IgD-negative memory B cell (primary cell): ENCODE measurements around the gene HSD17B1. TPM values are rescaled to one million over a fixed set of nuclear protein-coding genes. Genes with fewer than 3 reads are reported as not detected.

Experiments used
- H3K27ac Mint-ChIP-seq, 3 donors: one replicate each; pipeline ENCODE4 v1.8.0; 2020 to 2022; ENCODE audit warnings: mild to moderate bottlenecking in 3 of 3, mixed read lengths in 3 of 3, moderate library complexity in 1 of 3
- H3K27me3 Mint-ChIP-seq: one replicate; pipeline ENCODE4 v1.8.0; 2021; ENCODE audit warnings: mixed read lengths
- H3K36me3 Mint-ChIP-seq: one replicate; pipeline ENCODE4 v1.8.0; 2020; ENCODE audit warnings: mild to moderate bottlenecking, mixed read lengths
- H3K4me1 Mint-ChIP-seq, 3 donors: one replicate each; pipeline ENCODE4 v1.8.0; 2020 to 2022; ENCODE audit warnings: mixed read lengths in 3 of 3, mild to moderate bottlenecking in 1 of 3
- H3K4me3 Mint-ChIP-seq, 4 donors: one replicate each; pipeline ENCODE4 v1.8.0; 2020 to 2022; ENCODE audit warnings: mild to moderate bottlenecking in 4 of 4, mixed read lengths in 4 of 4, moderate library complexity in 3 of 4
- H3K9me3 Mint-ChIP-seq, 3 donors: one replicate each; pipeline ENCODE4 v1.8.0; 2020 to 2021; ENCODE audit warnings: mixed read lengths in 3 of 3, mild to moderate bottlenecking in 1 of 3
- polyA plus RNA-seq: library from polyadenylated mRNA; unstranded; fragments of 300-500 nt; fragmentation: Illumina TruSeq; gene quantifications from one replicate; pipeline ENCODE4 v1.2.3, GENCODE V29; 2021

The HSD17B1 gene
- polyA plus RNA-seq, 1 donor from 2014 or later = 0.39 TPM

DNA sequence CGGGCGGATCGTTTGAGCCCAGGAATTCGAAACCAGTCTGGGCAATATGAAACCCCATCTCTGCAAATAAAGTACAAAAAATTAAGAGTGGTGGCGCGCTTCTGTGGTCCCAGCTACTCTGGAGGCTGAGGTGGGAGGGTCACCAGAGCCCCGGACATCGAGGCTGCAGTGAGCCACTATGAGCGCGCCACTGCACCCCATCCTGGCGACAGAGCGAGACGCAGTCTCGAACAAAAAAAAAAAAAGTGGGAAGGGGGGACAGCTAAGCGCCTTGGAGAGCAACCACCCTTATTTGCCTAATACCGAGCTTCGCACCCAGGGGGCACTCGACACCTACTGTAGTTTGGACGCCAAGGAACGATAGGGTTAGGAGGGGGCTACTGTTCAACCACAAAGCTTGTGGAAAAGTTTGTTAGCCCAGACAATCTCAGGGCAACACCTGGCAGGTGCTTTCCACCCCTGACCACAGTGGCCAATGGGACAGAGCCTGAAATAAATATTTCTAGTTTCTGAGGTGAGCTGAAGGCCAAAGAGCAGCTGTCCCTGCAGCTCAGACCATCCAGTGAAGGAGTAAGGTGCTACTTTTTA is 25.7 kb downstream of the HSD17B1 start:
- Mint-ChIP-seq H3K27ac (peak overlapping the region; percentile 31 to 96 (median 88)), H3K36me3 (peaks cover 3% of the 10 kb centered on the region), H3K9me3 (no peaks in the 10 kb centered on the region), H3K4me3 (peak overlapping the region; percentile 88 to 98 (median 96)), H3K27me3 (no peaks in the 10 kb centered on the region), H3K4me1 (peaks cover 18 to 32% (median 28%) of the 10 kb centered on the region in 3 donors)

GRCh38 chr17:42579794-42580551 is 27.2 kb downstream of the HSD17B1 start:
- H3K27me3 Mint-ChIP-seq = no peaks in the 10 kb centered on the region
- no peaks in the 10 kb centered on the region for H3K9me3 Mint-ChIP-seq
- H3K36me3 Mint-ChIP-seq = peaks cover 3% of the 10 kb centered on the region
- peak overlapping the region in 3 of 4 donors; percentile 35 to 68 (median 46) for H3K4me3 Mint-ChIP-seq
- H3K4me1 Mint-ChIP-seq = peaks cover 21 to 34% (median 28%) of the 10 kb centered on the region in 3 donors
- H3K27ac Mint-ChIP-seq = peak overlapping the region in 2 of 3 donors; percentile 16 to 78

- Mint-ChIP-seq H3K27me3 (no peaks in the 10 kb centered on the region), H3K27ac (no peak overlapping the region), H3K36me3 (peaks cover 3% of the 10 kb centered on the region), H3K4me3 (no peak overlapping the region), H3K9me3 (no peaks in the 10 kb centered on the region), H3K4me1 (peaks cover 20 to 35% (median 27%) of the 10 kb centered on the region in 3 donors)
These were observed 29.1 kb downstream of the HSD17B1 start for GRCh38 chr17:42581744-42582270.

DNA sequence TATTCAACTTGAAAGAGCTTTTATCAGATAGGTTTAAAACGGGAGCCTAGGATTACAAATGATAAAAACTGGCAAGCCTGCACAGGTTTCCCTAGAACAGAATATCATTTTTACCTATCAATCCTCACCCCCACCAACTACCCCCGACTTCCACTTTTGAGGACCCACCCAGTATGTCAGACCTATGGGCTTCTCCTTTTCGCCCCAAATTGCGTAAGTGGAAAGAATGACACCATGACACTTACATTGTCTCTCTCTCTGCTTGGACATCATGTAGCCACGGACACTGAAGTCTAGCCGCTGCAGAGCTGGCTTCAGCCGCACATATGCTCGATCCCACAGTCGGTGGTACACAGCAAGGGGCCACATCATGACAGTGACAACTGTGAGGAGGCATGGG is 32.2 kb downstream of the HSD17B1 start:
- Mint-ChIP-seq H3K27ac (peak overlapping the region in 1 of 3 donors; percentile 37), H3K4me1 (peaks cover 20 to 28% (median 21%) of the 10 kb centered on the region in 3 donors), H3K9me3 (no peaks in the 10 kb centered on the region), H3K36me3 (no peaks in the 10 kb centered on the region), H3K4me3 (no peak overlapping the region), H3K27me3 (no peaks in the 10 kb centered on the region)

- Mint-ChIP-seq H3K4me3 (peak overlapping the region in 1 of 4 donors; percentile 68), H3K9me3 (no peaks in the 10 kb centered on the region), H3K36me3 (no peaks in the 10 kb centered on the region), H3K27me3 (no peaks in the 10 kb centered on the region), H3K27ac (peak overlapping the region in 2 of 3 donors; percentile 37 to 87), H3K4me1 (peaks cover 20 to 28% (median 21%) of the 10 kb centered on the region in 3 donors)
These were observed 32.6 kb downstream of the HSD17B1 start for GRCh38 chr17:42585353-42585752.

DNA sequence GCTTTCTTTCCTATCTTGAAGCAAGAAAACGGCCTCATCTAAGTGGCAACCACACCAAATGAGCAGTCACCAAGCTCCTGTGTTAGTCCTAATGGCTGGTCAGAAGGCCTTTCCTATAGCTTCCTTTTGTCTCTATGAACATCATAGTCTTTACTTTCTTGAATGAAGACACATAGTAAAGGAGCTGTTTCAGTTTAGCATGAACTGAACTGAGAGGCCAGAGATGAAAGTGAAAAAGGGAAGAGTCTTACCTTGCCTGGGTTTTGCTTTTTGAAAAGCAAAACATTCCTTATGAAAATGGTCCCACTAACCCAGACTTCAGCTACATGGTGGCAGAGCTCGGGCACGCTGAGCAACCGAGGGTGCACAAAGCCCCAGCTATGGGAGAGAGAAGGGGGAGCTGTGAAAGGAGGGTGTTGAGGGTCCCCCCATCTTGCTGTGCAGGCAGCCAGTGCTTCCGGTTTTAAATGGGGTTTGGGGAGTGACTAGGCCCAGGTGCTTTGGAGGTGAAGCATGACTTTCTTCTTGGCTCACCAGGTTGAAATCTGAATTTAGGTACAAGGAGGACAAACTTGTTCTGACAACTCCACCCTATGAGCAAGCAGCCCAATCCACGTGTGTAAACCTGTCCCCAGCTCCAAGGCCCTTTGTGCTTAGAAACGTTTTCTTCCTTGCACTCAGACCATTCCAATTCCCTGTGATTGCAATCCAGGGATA is 33.9 kb downstream of the HSD17B1 start:
- peak overlapping the region; percentile 37 to 98 (median 82) for H3K27ac Mint-ChIP-seq
- H3K27me3 Mint-ChIP-seq = no peaks in the 10 kb centered on the region
- H3K4me3 Mint-ChIP-seq = peak overlapping the region; percentile 4 to 89 (median 72)
- H3K4me1 Mint-ChIP-seq = peaks cover 20 to 28% (median 21%) of the 10 kb centered on the region in 3 donors
- peaks cover 2% of the 10 kb centered on the region for H3K36me3 Mint-ChIP-seq
- no peaks in the 10 kb centered on the region for H3K9me3 Mint-ChIP-seq

DNA sequence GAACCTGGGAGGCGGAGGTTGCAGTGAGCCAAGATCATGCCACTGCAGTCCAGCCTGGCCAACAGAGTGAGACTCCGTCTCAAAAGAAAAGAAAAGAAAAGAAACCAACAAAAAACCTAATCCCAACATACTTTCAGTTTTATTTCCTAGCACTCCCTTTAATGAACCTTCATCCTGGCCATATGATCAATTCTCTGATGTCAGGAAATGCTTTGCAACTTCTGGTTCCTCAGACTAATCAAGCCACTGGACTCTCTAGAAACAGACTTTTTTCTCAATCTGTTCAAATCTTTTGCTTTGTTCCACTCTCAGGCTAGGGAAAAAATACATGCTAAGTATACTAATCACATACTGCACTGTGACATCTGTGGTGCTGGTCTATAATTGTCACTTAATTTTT is 38.2 kb downstream of the HSD17B1 start:
- H3K4me3 Mint-ChIP-seq = no peak overlapping the region
- peak overlapping the region in 1 of 3 donors; percentile 62 for H3K27ac Mint-ChIP-seq
- peaks cover 2% of the 10 kb centered on the region for H3K36me3 Mint-ChIP-seq
- H3K9me3 Mint-ChIP-seq = no peaks in the 10 kb centered on the region
- H3K27me3 Mint-ChIP-seq = no peaks in the 10 kb centered on the region
- peaks cover 15 to 25% (median 22%) of the 10 kb centered on the region in 3 donors for H3K4me1 Mint-ChIP-seq

GRCh38 chr17:42591411-42591810 is 38.7 kb downstream of the HSD17B1 start:
- Mint-ChIP-seq H3K27me3 (no peaks in the 10 kb centered on the region), H3K9me3 (no peaks in the 10 kb centered on the region), H3K4me3 (no peak overlapping the region), H3K4me1 (peaks cover 14 to 19% (median 19%) of the 10 kb centered on the region in 3 donors), H3K36me3 (peaks cover 2% of the 10 kb centered on the region), H3K27ac (no peak overlapping the region)

GRCh38 chr17:42596386-42596785 is 43.7 kb downstream of the HSD17B1 start:
- Mint-ChIP-seq H3K4me3 (no peak overlapping the region), H3K9me3 (no peaks in the 10 kb centered on the region), H3K27me3 (no peaks in the 10 kb centered on the region), H3K4me1 (peaks cover 4 to 16% (median 12%) of the 10 kb centered on the region in 3 donors), H3K27ac (peak overlapping the region in 1 of 3 donors; percentile 24), H3K36me3 (peaks cover 2% of the 10 kb centered on the region)

- H3K4me1 Mint-ChIP-seq = peaks cover 14 to 24% (median 14%) of the 10 kb centered on the region in 3 donors
- H3K9me3 Mint-ChIP-seq = no peaks in the 10 kb centered on the region
These were observed 46.2 kb downstream of the HSD17B1 start for GRCh38 chr17:42598905-42599304.

DNA sequence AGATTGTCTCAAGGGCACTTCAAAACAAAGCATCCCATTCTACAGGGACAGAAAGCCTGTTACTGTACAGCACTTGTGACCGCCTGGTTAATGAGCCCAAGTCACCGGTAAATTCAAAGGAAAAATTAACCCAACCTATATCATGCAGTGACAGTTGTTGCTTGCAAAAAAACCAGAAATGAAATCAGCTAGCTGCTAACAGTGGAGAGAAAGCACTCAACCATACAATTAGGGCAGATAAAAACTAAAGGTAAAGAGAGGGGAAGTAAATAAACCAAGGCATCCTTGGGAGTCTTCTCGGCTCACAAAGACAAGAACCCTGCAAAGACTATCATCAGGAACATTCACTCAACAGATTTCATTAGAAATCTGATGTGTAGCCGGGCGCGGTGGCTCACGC is 50.6 kb downstream of the HSD17B1 start:
- Mint-ChIP-seq H3K4me3 (peak overlapping the region in 3 of 4 donors; percentile 31 to 84 (median 58)), H3K27me3 (no peaks in the 10 kb centered on the region), H3K9me3 (no peaks in the 10 kb centered on the region), H3K27ac (peak overlapping the region; percentile 23 to 92 (median 88)), H3K36me3 (peaks cover 3% of the 10 kb centered on the region), H3K4me1 (peaks cover 33 to 50% (median 34%) of the 10 kb centered on the region in 3 donors)

More at GRCh38 chr17:42598905-42599304, 46.2 kb downstream of the HSD17B1 start:
- Mint-ChIP-seq H3K27ac (no peak overlapping the region), H3K27me3 (no peaks in the 10 kb centered on the region), H3K36me3 (peaks cover 4% of the 10 kb centered on the region), H3K4me3 (no peak overlapping the region)

Other genes with a start within 250 kb of the HSD17B1 start
- 106 TPM for gene STAT3, start 164.5 kb upstream of the HSD17B1 start, polyA plus RNA-seq
- gene CAVIN1, start 129.7 kb upstream of the HSD17B1 start, polyA plus RNA-seq = not detected
- 17.2 TPM for gene ATP6V0A1, start 94.0 kb upstream of the HSD17B1 start, polyA plus RNA-seq
- gene NAGLU, start 16.7 kb upstream of the HSD17B1 start, polyA plus RNA-seq = 14.4 TPM
- gene COASY, start 9.2 kb downstream of the HSD17B1 start, polyA plus RNA-seq = 64.9 TPM
- gene MLX, start 14.2 kb downstream of the HSD17B1 start, polyA plus RNA-seq = 44.8 TPM
- gene PSMC3IP, start 24.8 kb downstream of the HSD17B1 start, polyA plus RNA-seq = 2.9 TPM
- 105 TPM for gene RETREG3, start 56.5 kb downstream of the HSD17B1 start, polyA plus RNA-seq
- 11.8 TPM for gene TUBG1, start 56.8 kb downstream of the HSD17B1 start, polyA plus RNA-seq
- gene TUBG2, start 106.4 kb downstream of the HSD17B1 start, polyA plus RNA-seq = 2.5 TPM
- 1.1 TPM for gene PLEKHH3, start 124.1 kb downstream of the HSD17B1 start, polyA plus RNA-seq
- gene CCR10, start 128.9 kb downstream of the HSD17B1 start, polyA plus RNA-seq = 2.1 TPM
- 1.1 TPM for gene CNTNAP1, start 129.6 kb downstream of the HSD17B1 start, polyA plus RNA-seq
- gene EZH1, start 192.1 kb downstream of the HSD17B1 start, polyA plus RNA-seq = 37.4 TPM
- gene RAMP2, start 208.3 kb downstream of the HSD17B1 start, polyA plus RNA-seq = not detected
- gene VPS25, start 220.5 kb downstream of the HSD17B1 start, polyA plus RNA-seq = 45.6 TPM
- gene WNK4, start 227.7 kb downstream of the HSD17B1 start, polyA plus RNA-seq = not detected
- 117 TPM for gene COA3, start 245.8 kb downstream of the HSD17B1 start, polyA plus RNA-seq
- 0.41 TPM for gene CNTD1, start 245.9 kb downstream of the HSD17B1 start, polyA plus RNA-seq